HG03432 (cell line): Measurements from ENCODE around the gene OR5P2.
"Not testable (repeated sequence)": the region's sequence is repeated elsewhere in the genome, so short reads cannot be mapped to it uniquely, and the experiment has no call there.

Source experiments
- ATAC-seq: cut with Tn5 transposase; IDR thresholded peaks from one replicate; pipeline ENCODE4 v1.9.1; 2021; ENCODE audit warnings: mild to moderate bottlenecking, moderate library complexity; ENCODE audit not compliant: unreplicated experiment

The OR5P2 gene

GRCh38 chr11:7796842-7797241, at the start of gene OR5P2:
Gene OR5P2 (minus strand): TSS chr11:7796942. CDS start chr11:7796942, 0 bp downstream.
- ATAC-seq = no peak

GRCh38 chr11:7846003-7846402, 49.3 kb upstream of the OR5P2 start:
- ATAC-seq = no peak

GRCh38 chr11:7844986-7845385, 48.2 kb upstream of the OR5P2 start:
- no peak for ATAC-seq

GRCh38 chr11:7844521-7844920, 47.8 kb upstream of the OR5P2 start:
- no peak for ATAC-seq

GRCh38 chr11:7840578-7840977, 43.8 kb upstream of the OR5P2 start:
- ATAC-seq = no peak

- ATAC-seq = no peak
Measured at GRCh38 chr11:7833527-7833926, 36.8 kb upstream of the OR5P2 start.

GRCh38 chr11:7830740-7831139, 34.0 kb upstream of the OR5P2 start, which contains the start of gene OR5P3:
Gene OR5P3 (minus strand): TSS chr11:7830840.
- ATAC-seq = no peak

- no peak for ATAC-seq
Measured at GRCh38 chr11:7826324-7826723, 29.6 kb upstream of the OR5P2 start.

GRCh38 chr11:7820417-7820816, 23.7 kb upstream of the OR5P2 start:
- ATAC-seq = not testable (repeated sequence)

- ATAC-seq = not testable (repeated sequence)
Measured at GRCh38 chr11:7814897-7815296, 18.2 kb upstream of the OR5P2 start.

GRCh38 chr11:7810301-7810700, 13.6 kb upstream of the OR5P2 start:
- ATAC-seq = not testable (repeated sequence)

GRCh38 chr11:7793233-7793632, 3.5 kb downstream of the OR5P2 start:
- ATAC-seq = no peak

GRCh38 chr11:7787239-7787638, 9.5 kb downstream of the OR5P2 start:
- ATAC-seq = peak; percentile 100

- no peak for ATAC-seq
Measured at GRCh38 chr11:7775689-7776088, 21.1 kb downstream of the OR5P2 start.

GRCh38 chr11:7764301-7764700, 32.4 kb downstream of the OR5P2 start:
- not testable (repeated sequence) for ATAC-seq

- peak; percentile 95 for ATAC-seq
Measured at GRCh38 chr11:7759010-7759409, 37.7 kb downstream of the OR5P2 start.

GRCh38 chr11:7749456-7749855, 47.3 kb downstream of the OR5P2 start:
- ATAC-seq = no peak
